ENCODE data around the gene FUT4. TPM values are rescaled to one million over a fixed set of nuclear protein-coding genes. Genes with fewer than 3 reads are reported as not detected.

The FUT4 gene
- total RNA-seq, 1 experiment from 2014 or later: 5.7 TPM

DNA sequence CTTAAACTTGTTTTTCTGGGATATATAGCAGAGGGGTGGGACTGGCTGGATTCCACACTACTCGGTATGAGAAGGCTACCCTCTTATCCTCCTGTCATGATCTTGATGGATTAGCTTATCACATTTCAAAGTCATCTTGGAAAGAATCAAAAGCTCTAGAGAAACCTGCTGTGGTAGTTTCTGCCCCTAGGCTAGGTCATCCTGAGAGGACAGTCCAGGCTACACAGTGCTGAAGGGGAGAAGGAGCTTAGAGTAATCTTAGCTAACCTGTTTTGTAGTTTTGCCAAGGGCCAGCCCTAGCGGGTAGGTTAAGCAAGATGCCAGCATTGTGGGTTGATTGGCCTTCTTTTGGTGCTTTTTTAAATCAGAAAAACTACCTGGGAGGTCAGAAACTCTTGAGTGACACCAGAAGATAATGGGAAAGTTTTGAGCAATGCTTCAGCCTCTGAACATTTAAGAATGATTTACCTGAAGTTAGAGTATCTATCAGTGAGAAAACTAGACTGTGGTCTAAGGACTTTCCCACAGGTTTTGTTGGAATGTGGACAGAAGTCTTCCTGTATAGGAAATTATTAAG lies 44.7 kb downstream of the FUT4 start:
- DNase-seq (ENCODE audit: low read depth, low spot score) (no peak), ATAC-seq (no peak)
- Histone ChIP-seq H4K20me1 (ENCODE audit: insufficient read depth) (no peaks in the 10 kb centered on the region), H3K79me2 (ENCODE audit: insufficient read depth, low read length) (no peaks in the 10 kb centered on the region), H3K9ac (ENCODE audit: low read length) (no peak overlapping the region), H3K27ac (ENCODE audit: low read depth, low read length) (no peak overlapping the region), H2AFZ (ENCODE audit: low read depth, low read length, poor library complexity, severe bottlenecking) (no peak overlapping the region), H3K9me3 (ENCODE audit: control insufficient read depth in 1 of 2, insufficient read depth in 1 of 2, low read depth in 1 of 2, low read length in 2 of 2) (no peaks in the 10 kb centered on the region), H3K27me3 (ENCODE audit: insufficient read depth, low read length) (peaks cover 9% of the 10 kb centered on the region; the same call in 1 of the 2 replicates), H3K4me3 (replicated peaks in 1 of 2; ENCODE audit: low read depth in 1 of 2, low read length in 2 of 2) (no peak overlapping the region), H3K4me1 (ENCODE audit: control insufficient read depth in 1 of 2, insufficient read depth in 2 of 2, low read length in 2 of 2) (peaks cover 0 to 3% of the 10 kb centered on the region in 2 experiments; a peak in 1 of 4 replicates), H3K36me3 (ENCODE audit: control insufficient read depth in 1 of 2, insufficient read depth in 2 of 2, low read length in 2 of 2) (no peaks in the 10 kb centered on the region), H3K9me2 (ENCODE audit: insufficient read depth) (no peaks in the 10 kb centered on the region), H3K4me2 (ENCODE audit: low read length) (no peak overlapping the region)
- ChIA-PET CTCF (interaction anchor here (1.0 to 1.3 kb wide), 2 partner anchors 380 to 693 kb away, joined by 3 read pairs; no protein-coding TSS in a partner anchor), POLR2A (interaction anchor here (1.4 kb wide), 1 partner anchor 385 kb away, joined by 3 read pairs; the partner anchor contains the start of genes CWC15 and KDM4D), RAD21 (ENCODE audit: low non-redundant PET in 1 of 2, low total read pairs in 2 of 2, uncharacterized antibody in 2 of 2, unreplicated experiment in 2 of 2) (no interaction called here)
- TF ChIP-seq CEBPB (IDR thresholded peaks at IDR 0.05; ENCODE audit: low read depth) (no peak), POLR2A (IDR thresholded peaks at IDR 0.05; ENCODE audit: borderline replicate concordance, extremely low read depth, insufficient read depth, insufficient read length) (no peak), FOSL1 (IDR thresholded peaks at IDR 0.05; ENCODE audit: low read depth) (no peak), SRF (IDR thresholded peaks at IDR 0.05; ENCODE audit: low read depth) (no peak), TCF7L2 (IDR thresholded peaks at IDR 0.05; ENCODE audit: borderline replicate concordance, extremely low read depth, insufficient read depth, insufficient read length) (no peak), ZFX (IDR thresholded peaks at IDR 0.05) (no peak), EZH2phosphoT487 (IDR thresholded peaks at IDR 0.05; ENCODE audit: borderline replicate concordance) (no peak), CBX3 (IDR thresholded peaks at IDR 0.05; ENCODE audit: low read depth) (no peak)
- TF ChIP-seq, protein P1, sequence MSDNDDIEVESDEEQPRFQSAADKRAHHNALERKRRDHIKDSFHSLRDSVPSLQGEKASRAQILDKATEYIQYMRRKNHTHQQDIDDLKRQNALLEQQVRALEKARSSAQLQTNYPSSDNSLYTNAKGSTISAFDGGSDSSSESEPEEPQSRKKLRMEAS (IDR thresholded peaks at IDR 0.05): no peak
- TF ChIP-seq, protein P2, sequence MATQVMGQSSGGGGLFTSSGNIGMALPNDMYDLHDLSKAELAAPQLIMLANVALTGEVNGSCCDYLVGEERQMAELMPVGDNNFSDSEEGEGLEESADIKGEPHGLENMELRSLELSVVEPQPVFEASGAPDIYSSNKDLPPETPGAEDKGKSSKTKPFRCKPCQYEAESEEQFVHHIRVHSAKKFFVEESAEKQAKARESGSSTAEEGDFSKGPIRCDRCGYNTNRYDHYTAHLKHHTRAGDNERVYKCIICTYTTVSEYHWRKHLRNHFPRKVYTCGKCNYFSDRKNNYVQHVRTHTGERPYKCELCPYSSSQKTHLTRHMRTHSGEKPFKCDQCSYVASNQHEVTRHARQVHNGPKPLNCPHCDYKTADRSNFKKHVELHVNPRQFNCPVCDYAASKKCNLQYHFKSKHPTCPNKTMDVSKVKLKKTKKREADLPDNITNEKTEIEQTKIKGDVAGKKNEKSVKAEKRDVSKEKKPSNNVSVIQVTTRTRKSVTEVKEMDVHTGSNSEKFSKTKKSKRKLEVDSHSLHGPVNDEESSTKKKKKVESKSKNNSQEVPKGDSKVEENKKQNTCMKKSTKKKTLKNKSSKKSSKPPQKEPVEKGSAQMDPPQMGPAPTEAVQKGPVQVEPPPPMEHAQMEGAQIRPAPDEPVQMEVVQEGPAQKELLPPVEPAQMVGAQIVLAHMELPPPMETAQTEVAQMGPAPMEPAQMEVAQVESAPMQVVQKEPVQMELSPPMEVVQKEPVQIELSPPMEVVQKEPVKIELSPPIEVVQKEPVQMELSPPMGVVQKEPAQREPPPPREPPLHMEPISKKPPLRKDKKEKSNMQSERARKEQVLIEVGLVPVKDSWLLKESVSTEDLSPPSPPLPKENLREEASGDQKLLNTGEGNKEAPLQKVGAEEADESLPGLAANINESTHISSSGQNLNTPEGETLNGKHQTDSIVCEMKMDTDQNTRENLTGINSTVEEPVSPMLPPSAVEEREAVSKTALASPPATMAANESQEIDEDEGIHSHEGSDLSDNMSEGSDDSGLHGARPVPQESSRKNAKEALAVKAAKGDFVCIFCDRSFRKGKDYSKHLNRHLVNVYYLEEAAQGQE (IDR thresholded peaks at IDR 0.05; ENCODE audit: low read depth): no peak; the same call in 1 of the 2 replicates
- BruUV-seq (replicated peaks): no TSS peak
- intact Hi-C loops (cut with micrococcal nuclease): no loop called here
